ENCODE measurements around the gene VASN. TPM values are rescaled to one million over a fixed set of nuclear protein-coding genes. Genes with fewer than 3 reads are reported as not detected.
A peak's percentile ranks its signal among the peaks of the same experiment; 100 is the strongest.

The VASN gene
- polyA plus RNA-seq, 1 donor: 12.6 TPM

GRCh38 chr16:4372578-4373355 is 1.1 kb downstream of the VASN start:
- DNase-seq: no peak

GRCh38 chr16:4373356-4373908 is 1.8 kb downstream of the VASN start:
- DNase-seq: no peak

DNA sequence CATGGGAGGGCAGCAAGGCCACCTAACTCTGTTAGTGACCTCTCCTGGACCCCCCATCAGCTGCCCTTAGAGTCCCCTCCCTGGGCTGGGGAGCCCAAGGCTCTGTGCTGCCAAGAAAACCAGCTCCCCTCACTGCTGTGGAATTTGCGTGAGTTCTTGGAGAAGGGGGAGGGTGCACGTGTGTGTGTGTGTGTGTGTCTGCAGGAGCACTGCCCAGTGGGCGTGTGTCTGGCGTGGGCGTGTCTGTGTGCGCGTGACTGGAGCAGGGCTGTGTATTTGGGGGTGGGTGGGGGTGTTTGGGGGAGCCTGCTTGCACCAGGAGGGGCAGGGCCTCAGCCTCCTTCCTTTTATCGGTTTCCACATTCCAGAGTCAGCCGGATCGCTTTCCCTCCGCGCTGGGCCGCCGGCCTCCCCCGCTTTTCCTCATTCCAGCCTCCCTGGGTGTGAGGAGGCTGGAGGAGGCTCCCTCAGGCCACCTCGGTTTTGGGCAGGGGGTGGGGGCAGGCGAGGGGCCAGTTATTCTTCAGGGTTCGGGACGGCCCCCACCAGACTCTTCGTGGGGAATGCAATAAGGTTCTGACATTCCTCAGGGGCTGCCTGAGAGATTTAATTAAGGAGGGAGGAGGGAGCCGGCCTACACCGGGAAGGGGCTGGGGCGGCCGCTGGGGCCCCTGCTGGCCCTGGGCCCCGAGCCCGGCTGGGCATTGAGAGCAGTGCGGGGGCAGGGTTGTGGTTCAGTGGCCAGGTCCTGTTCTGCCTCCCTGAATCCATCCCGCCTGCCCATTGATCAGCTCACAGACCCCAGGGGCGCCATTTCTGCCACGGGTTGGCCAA is 2.5 kb downstream of the VASN start:
- DNase-seq: peak; percentile 82

GRCh38 chr16:4375717-4376116 is 4.1 kb downstream of the VASN start:
- DNase-seq: no peak

GRCh38 chr16:4376126-4376892 is 4.7 kb downstream of the VASN start:
- peak; percentile 83 for DNase-seq

DNA sequence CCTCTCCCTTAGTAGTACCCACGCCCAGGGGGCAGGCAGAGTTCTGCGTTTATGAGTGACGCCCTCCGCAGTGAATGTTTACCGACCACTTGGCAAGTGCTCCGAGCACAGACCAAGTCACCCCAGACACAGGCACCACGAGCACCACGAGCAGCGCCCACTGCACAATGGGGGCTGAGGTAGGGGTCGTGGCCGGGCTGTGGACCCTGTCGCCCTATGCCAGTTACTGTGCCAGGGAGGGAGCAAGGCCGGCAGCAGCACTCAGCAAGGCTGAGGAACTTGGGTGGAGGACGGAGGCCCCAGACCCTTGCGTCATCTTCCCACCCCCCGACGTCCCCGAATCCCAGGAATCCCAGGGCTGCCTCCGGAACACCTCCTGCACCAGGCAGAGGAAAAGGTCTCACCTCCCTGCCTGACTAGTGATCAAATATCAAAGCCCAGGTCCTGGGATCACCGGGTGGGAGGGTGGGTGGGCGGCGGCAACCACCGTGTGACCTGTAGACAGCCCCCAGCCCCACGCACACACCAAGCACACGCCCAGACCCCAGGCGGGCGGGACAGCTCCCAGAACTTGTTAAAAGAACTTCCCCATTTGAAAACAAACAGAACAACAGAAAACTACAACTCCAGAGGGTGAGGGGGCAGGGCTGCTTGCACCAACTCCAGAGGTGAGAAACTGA is 5.4 kb downstream of the VASN start:
- no peak for DNase-seq

DNA sequence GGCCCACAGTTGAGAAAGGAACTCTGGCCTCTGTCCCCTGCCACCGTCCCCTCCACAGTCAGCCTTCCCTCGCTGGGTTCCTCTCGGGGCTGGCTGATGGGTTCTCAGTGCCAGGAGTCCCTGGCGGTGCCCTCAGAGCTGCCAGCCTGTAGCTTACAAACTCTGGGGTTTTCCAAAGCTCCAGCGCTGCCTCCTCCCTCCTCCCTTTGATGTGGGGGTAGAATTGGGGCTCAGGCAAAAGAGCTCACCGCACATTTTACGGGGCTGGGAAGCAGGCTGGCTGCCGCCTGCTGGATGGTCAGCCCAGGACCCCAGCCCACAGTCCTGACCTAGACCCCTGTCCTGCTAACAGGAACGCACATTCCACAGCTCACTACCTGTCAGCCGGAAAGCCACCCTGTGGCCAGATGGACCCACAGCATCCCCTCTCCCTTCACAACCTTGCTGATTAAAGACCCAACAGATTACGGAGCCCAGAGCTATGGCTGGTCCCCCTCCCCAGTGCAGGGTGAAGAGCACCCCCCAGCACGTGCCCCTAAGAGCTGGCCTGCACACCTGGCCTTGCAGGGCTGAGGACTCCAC is 6.0 kb downstream of the VASN start:
- no peak for DNase-seq

DNA sequence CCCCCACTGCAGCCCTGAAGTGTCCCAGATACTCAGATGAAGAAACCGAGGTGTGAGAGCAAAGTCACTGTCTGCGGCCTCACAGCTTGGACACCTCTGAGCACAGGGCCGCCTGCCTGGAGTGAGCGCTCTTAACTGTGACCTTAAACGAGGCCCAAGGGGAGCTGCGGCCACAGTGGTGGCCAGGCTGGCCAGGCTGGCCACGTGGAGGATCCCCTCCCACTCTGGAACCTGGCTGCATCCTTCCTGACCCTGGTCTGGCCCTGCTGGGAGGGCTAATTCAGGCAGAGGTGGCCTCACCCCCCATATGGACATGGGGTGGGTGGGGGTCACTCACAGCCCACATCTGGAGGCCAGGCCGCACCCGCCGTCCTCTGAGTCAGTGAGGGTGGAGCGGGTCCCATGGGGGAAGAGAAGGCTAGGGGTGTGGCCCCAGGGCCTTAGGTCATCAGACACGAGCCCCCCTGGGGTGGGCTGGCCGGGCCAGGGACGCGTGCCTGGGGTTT is 6.6 kb downstream of the VASN start:
- no peak for DNase-seq

- no peak for DNase-seq
Observed at GRCh38 chr16:4378999-4379690, 7.5 kb downstream of the VASN start.

DNA sequence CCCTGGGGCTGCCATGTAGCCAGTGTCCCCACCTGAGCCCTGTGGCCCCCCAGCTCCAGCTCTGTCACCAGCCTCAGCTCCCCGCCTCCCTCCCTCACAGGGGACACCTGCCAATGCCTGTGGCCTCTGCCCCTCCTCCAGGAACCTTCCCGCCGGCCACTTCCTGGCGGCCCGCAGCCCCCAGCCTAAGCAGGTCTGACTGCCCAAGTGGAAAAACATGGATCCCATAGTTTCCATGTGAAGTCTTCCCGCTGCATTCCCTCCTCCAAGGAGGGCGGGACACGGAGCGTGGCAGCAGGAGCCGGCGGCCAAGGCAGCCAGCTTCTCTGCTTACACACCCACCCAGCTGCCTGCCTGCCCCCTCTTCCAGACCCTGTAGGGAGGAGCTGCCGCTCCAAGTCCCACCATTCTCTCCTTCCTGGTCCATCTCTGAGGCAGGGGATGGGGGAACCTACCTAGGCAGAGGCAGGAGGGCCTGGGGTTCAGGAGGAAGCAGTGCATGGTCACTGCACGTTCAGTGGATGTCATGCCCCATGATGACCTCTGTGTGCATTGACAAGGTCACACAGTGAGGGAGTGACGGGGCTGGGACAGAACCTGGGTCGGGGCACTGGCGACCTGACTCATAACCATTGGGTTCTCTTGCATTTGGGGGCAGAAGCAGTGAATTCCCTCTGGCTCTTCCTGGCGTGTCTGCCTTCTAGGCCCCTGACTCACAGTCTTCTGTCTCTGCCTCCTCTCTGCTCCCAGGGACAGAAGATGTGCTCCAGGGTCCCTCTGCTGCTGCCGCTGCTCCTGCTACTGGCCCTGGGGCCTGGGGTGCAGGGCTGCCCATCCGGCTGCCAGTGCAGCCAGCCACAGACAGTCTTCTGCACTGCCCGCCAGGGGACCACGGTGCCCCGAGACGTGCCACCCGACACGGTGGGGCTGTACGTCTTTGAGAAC is 8.7 kb downstream of the VASN start:
- peak; percentile 83 for DNase-seq

DNA sequence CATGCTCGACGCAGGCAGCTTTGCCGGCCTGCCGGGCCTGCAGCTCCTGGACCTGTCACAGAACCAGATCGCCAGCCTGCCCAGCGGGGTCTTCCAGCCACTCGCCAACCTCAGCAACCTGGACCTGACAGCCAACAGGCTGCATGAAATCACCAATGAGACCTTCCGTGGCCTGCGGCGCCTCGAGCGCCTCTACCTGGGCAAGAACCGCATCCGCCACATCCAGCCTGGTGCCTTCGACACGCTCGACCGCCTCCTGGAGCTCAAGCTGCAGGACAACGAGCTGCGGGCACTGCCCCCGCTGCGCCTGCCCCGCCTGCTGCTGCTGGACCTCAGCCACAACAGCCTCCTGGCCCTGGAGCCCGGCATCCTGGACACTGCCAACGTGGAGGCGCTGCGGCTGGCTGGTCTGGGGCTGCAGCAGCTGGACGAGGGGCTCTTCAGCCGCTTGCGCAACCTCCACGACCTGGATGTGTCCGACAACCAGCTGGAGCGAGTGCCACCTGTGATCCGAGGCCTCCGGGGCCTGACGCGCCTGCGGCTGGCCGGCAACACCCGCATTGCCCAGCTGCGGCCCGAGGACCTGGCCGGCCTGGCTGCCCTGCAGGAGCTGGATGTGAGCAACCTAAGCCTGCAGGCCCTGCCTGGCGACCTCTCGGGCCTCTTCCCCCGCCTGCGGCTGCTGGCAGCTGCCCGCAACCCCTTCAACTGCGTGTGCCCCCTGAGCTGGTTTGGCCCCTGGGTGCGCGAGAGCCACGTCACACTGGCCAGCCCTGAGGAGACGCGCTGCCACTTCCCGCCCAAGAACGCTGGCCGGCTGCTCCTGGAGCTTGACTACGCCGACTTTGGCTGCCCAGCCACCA is 9.7 kb downstream of the VASN start:
- DNase-seq: no peak

DNA sequence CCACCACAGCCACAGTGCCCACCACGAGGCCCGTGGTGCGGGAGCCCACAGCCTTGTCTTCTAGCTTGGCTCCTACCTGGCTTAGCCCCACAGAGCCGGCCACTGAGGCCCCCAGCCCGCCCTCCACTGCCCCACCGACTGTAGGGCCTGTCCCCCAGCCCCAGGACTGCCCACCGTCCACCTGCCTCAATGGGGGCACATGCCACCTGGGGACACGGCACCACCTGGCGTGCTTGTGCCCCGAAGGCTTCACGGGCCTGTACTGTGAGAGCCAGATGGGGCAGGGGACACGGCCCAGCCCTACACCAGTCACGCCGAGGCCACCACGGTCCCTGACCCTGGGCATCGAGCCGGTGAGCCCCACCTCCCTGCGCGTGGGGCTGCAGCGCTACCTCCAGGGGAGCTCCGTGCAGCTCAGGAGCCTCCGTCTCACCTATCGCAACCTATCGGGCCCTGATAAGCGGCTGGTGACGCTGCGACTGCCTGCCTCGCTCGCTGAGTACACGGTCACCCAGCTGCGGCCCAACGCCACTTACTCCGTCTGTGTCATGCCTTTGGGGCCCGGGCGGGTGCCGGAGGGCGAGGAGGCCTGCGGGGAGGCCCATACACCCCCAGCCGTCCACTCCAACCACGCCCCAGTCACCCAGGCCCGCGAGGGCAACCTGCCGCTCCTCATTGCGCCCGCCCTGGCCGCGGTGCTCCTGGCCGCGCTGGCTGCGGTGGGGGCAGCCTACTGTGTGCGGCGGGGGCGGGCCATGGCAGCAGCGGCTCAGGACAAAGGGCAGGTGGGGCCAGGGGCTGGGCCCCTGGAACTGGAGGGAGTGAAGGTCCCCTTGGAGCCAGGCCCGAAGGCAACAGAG is 10.5 kb downstream of the VASN start:
- DNase-seq: no peak

DNA sequence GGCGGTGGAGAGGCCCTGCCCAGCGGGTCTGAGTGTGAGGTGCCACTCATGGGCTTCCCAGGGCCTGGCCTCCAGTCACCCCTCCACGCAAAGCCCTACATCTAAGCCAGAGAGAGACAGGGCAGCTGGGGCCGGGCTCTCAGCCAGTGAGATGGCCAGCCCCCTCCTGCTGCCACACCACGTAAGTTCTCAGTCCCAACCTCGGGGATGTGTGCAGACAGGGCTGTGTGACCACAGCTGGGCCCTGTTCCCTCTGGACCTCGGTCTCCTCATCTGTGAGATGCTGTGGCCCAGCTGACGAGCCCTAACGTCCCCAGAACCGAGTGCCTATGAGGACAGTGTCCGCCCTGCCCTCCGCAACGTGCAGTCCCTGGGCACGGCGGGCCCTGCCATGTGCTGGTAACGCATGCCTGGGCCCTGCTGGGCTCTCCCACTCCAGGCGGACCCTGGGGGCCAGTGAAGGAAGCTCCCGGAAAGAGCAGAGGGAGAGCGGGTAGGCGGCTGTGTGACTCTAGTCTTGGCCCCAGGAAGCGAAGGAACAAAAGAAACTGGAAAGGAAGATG is 11.2 kb downstream of the VASN start:
- no peak for DNase-seq

DNA sequence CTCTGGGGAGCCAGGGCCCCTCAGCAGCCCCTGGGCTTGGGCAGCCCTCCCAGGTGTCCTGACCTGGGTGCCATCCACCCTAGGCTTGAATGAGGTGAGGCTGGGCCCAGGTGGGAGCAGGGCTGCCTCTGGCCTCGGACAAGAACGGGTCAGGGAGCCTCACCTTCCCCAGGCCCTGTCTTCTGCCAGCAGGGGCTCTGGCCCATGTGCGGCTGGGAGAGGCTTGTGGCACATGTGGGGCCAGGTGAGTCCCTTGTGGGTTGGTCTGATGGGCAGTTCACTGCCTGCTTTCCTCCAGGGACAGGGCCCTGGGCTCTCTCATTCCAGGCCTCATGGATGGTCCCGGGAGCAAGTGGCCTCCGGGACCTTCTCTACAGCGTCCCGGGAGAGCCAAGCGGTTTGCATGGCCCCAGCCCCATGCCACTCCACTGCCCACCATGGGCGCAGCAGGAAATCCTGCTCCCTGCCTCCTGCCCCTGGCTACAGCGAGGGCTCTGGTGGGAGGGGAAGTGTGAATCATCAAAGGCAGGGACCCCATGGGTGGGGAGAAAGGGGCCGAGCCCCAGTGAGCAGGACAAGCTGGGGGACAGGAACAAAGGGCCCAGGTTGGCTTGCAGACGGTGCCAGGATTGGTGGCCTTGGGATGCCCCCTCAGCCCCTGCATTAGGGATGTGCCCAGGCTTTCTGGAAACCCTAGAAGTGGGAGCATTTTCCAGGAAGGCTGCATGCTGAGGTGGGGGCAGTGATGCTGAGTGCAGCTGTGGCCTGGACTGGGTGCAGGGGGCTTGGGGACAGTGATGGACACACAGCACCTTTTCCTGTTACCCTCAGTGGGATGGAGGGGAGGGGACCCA is 12.2 kb downstream of the VASN start:
- DNase-seq: no peak

DNA sequence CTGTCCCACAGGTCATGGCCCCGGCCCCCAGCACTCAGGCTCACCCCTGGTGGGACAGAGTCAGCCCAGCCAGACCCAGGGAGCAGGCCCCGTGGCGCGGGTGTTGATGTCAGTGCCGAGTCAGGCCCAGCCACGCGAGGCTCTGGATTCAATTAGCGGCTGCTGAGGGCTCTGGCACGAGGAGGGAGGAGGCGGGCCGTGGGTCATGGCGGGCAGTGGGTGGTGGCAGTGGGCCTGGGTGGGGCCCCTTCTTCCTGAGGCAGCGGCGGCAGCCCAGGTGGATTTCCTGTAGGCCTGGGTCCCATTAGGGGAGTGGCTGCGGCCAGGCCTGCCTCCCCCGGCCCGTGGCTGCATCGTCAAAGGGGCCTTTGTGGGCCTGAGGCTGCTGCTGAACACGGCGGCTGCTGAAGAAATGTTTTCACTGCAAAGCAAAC is 12.9 kb downstream of the VASN start:
- DNase-seq: no peak

DNA sequence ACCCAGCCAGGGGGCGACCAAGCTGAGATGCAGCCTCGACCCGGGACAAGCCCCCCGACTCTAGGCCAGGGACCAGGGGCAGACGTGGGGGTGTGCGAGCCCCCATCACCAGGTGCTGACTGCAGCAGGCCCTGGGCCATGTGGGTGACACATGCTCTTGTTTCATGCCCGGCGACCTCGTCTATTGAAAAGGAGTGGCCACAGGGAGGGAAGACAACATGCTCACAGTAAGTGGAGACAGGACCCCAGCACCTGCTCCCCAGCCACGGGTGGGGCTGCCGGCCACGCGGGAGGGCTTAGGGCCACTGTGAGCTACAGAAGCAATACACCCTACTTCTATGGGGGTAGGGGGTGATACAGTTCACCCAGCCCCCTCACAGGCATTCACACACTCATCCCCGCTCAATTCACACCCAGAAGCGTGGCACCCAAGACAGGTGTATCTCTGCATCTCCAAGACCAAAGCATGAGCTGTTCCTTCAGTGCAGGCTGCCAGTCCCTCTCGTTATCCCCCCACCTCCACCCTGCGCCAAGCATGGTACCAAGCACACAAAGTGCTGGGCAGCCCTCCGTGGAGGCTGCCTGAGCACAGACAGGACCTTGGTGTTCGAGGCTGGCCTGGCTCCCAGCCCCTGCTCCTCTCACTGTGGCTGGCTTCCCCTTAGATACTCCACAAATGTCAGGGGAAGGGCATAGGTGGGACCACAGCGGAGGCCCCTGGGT is 13.6 kb downstream of the VASN start:
- no peak for DNase-seq
